GM12878 (cell line): ENCODE data around the gene SH3YL1.

ENCODE experiments used
- BHLHE40 ChIP-seq, 2 experiments: fragments of 450-650 bp in 1 of 2; IDR thresholded peaks; 2 replicates each; pipeline ENCODE4 v1.6.1; 2011 to 2017; ENCODE audit warnings: low read depth in 2 of 2, borderline replicate concordance in 1 of 2, improper control_type of control experiment in 1 of 2, low read length in 1 of 2, mild to moderate bottlenecking in 1 of 2
- EZH2 ChIP-seq: IDR thresholded peaks from 2 replicates; pipeline ENCODE4 v1.6.1; 2012; ENCODE audit warnings: low read depth, mild to moderate bottlenecking, control low read depth, inconsistent platforms, low read length, borderline replicate concordance; ENCODE audit not compliant: control insufficient read depth
- MAX ChIP-seq: IDR thresholded peaks from 2 replicates; pipeline ENCODE4 v1.6.1; 2012; ENCODE audit warnings: low read depth, low read length, improper control_type of control experiment
- NR2C2 ChIP-seq: IDR thresholded peaks from 2 replicates; pipeline ENCODE4 v1.6.1; 2011; ENCODE audit warnings: borderline replicate concordance, low read depth; ENCODE audit not compliant: control insufficient read depth, insufficient read length
- NRF1 ChIP-seq: conservative IDR thresholded peaks from 2 replicates; pipeline ENCODE4 v1.6.1; 2011; ENCODE audit warnings: mild to moderate bottlenecking, low read depth, low read length, improper control_type of control experiment
- POLR2A ChIP-seq: IDR thresholded peaks from 2 replicates; pipeline ENCODE4 v1.6.1; 2011; ENCODE audit warnings: low read depth, mild to moderate bottlenecking, low read length
- RELA ChIP-seq: fragments of 450-650 bp; IDR thresholded peaks from 2 replicates; pipeline ENCODE4 v1.8.0; 2014; ENCODE audit warnings: borderline replicate concordance; ENCODE audit not compliant: partially characterized antibody
- RUNX3 ChIP-seq: IDR thresholded peaks from 2 replicates; pipeline ENCODE4 v1.6.1; 2012; ENCODE audit warnings: low read length, inconsistent platforms
- SIN3A ChIP-seq: IDR thresholded peaks from 2 replicates; pipeline ENCODE4 v1.6.1; 2012; ENCODE audit warnings: low read depth, low read length, improper control_type of control experiment
- TAF1 ChIP-seq: IDR thresholded peaks from 2 replicates; pipeline ENCODE4 v1.6.1; 2011; ENCODE audit warnings: mild to moderate bottlenecking, low read depth, low read length, borderline replicate concordance
- YBX1 ChIP-seq: fragments of 450-650 bp; IDR thresholded peaks from 2 replicates; pipeline ENCODE4 v1.6.1; 2016; ENCODE audit warnings: antibody characterized with exemption

- TF ChIP-seq EZH2 (no peak), YBX1 (no peak), BHLHE40 (IDR thresholded peaks at IDR 0.05; ENCODE audit: borderline replicate concordance in 1 of 2, low read depth in 2 of 2, low read length in 1 of 2) (no peak), SIN3A (no peak), NRF1 (no peak), NR2C2 (no peak), TAF1 (no peak), RELA (no peak), RUNX3 (no peak), MAX (no peak), POLR2A (no peak)
These were observed 7.0 kb upstream of the SH3YL1 start for GRCh38 chr2:270861-271260.
